Astrocyte of the cerebellum (primary cell): ENCODE results near the gene NCAPD2.

Experiments used
- DNase-seq: peaks from one replicate; pipeline ENCODE4 v3.0.0-alpha.2; 2011; ENCODE audit warnings: low read depth
- H3K4me3 ChIP-seq: 2 replicates; pipeline ENCODE4 v1.5.1; 2011; ENCODE audit warnings: mild to moderate bottlenecking, low read depth, low read length, moderate library complexity
- CTCF ChIP-seq: IDR thresholded peaks from 2 replicates; pipeline ENCODE4 v1.5.1; 2012; ENCODE audit warnings: low read length, low read depth, moderate library complexity, mild to moderate bottlenecking; ENCODE audit errors: missing control alignments
- in situ Hi-C: cut with HindIII; loops from 2 replicates; pipeline ENCODE4 v1.10.0; 2017; ENCODE audit warnings: low sequenced_read_pairs

NCAPD2 gene

GRCh38 chr12:6547566-6547965, 53.7 kb downstream of the NCAPD2 start:
- no peak for DNase-seq
- H3K4me3 ChIP-seq, result no peak overlapping the region
- in situ Hi-C loops, result no loop called here
- no peak for TF ChIP-seq CTCF

GRCh38 chr12:6547987-6548386, 54.1 kb downstream of the NCAPD2 start:
- in situ Hi-C loops, result no loop called here
- no peak for TF ChIP-seq CTCF
- DNase-seq, result no peak
- H3K4me3 ChIP-seq, result no peak overlapping the region

DNA sequence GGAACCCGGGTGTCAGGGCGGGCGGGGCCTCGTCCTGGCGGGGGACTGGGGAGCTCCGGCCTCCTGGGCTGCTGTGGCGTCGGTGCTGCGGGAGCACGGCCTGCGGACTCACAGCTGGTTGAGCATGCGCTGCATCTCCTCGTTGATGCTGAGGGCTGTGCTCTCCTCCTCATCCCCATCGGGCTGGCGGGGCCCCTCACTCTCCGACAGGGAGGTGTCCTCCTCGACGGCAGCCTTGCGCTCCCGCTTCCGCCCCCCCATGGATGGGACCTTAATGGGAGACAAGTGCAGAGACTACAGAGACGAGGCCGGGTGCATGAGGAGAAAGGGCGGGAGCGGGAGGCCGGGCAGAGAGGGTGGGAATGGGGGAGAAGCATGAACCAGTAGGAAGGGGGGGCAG, 54.7 kb downstream of the NCAPD2 start:
- no peak for TF ChIP-seq CTCF
- H3K4me3 ChIP-seq, result no peak overlapping the region
- in situ Hi-C loops, result no loop called here
- no peak for DNase-seq

- no peak for TF ChIP-seq CTCF
- no peak overlapping the region for H3K4me3 ChIP-seq
- DNase-seq, result no peak
- in situ Hi-C loops, result no loop called here
These were observed 55.2 kb downstream of the NCAPD2 start for GRCh38 chr12:6548966-6549683.

DNA sequence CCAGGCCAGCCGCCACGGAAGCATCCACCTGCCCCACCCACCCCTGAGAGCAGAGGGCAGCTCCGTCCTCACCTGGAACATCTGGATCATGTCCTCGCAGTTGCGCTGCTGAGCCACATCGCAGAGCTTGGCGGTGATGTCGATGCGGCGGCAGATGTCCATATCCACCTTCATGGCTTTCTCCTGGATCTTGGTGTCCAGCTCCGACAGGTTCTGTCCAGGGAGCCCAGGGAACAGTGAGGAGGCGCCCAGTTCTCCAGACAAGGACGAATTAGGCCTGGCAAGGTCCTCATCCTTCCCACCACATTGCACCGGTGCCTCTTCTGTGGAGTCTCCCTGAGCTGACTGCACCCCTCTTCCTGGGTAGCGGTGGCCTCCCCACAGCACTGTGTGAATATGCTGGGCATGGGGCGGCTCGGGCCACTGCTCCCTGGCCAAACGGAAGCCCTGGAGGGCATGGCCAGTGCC, 55.8 kb downstream of the NCAPD2 start:
- no peak for TF ChIP-seq CTCF
- DNase-seq, result no peak
- no peak overlapping the region for H3K4me3 ChIP-seq
- in situ Hi-C loops, result no loop called here

DNA sequence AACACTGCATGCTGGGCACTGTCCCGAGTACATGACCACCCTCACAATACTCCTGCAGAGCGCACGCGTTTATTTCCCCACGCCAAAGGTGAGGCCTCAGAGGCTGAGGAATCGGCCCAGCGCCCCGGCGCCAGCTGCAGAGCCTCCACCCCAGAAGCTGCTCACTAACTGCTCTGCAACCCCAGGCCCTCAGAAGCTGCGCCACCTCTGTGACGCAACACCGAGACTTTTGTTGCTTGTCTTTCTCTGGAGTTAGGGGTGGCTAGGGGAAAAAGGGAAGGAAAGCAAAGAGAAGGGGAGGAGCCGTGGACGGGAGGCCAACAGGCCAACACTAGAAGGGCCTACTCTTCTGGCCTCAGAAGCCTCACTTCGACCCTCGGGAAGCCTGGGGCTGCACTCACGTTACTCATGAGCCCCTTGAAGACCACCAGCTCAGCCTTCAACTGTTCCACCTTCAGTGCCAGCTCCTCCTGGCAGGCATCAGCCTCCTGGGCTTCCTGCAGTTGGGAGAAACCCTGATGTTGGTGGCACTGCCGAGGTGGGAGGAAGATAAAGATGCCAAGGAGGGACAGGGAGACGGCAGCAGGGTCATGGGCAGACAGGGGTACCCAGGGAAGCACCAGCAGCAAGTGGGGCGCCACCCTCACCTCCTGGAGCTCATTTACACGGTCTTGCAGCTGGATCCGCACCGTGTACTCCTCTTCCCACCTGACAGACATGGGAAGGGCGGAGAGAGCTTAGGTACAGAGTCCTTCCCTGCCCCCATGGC, 56.6 kb downstream of the NCAPD2 start:
- in situ Hi-C loops, result no loop called here
- H3K4me3 ChIP-seq, result no peak overlapping the region
- DNase-seq, result no peak
- TF ChIP-seq CTCF, result no peak
